RWPE1 (cell line): Measurements from ENCODE around the gene PIK3R3.

Experiments
- CTCF ChIA-PET: fragments of 350-600 bp; sonication (Branson Sonifier 250); formaldehyde crosslinking; extraction: SDS; loops from one replicate; lab custom pipeline; 2021; lab: Yijun Ruan, JAX
- POLR2A ChIA-PET: fragments of 400-600 bp; formaldehyde crosslinking; extraction: SDS; loops from one replicate; lab custom pipeline; 2020; ENCODE audit warnings: antibody characterized with exemption; ENCODE audit not compliant: low non-redundant PET; lab: Yijun Ruan, JAX
- DNase-seq: peaks from one replicate; pipeline ENCODE4 v3.0.0; 2012; ENCODE audit warnings: low spot score
- H3K27ac ChIP-seq: fragments of 450-650 bp; 2 replicates; pipeline ENCODE4 v1.5.1; 2017
- CTCF ChIP-seq: fragments of 450-650 bp; conservative IDR thresholded peaks from 2 replicates; pipeline ENCODE4 v1.5.1; 2017; ENCODE audit warnings: low read depth, mild to moderate bottlenecking

PIK3R3 gene

GRCh38 chr1:46067652-46068051 is 64.8 kb downstream of the PIK3R3 start:
- CTCF ChIA-PET: interaction anchor here (1.1 kb wide), 1 partner anchor 56 kb away, joined by 5 read pairs; no protein-coding TSS in a partner anchor
- POLR2A ChIA-PET: no interaction called here
- H3K27ac ChIP-seq: no peak overlapping the region
- DNase-seq: no peak
- no peak for TF ChIP-seq CTCF

GRCh38 chr1:46065405-46065804 is 67.0 kb downstream of the PIK3R3 start:
- POLR2A ChIA-PET: interaction anchor here (0.7 kb wide), 1 partner anchor 67 kb away, joined by 3 read pairs; the partner anchor contains the start of gene PIK3R3
- DNase-seq: peak; percentile 27
- H3K27ac ChIP-seq: no peak overlapping the region
- CTCF ChIA-PET: no interaction called here
- no peak for TF ChIP-seq CTCF

GRCh38 chr1:46064708-46065107 is 67.7 kb downstream of the PIK3R3 start:
- POLR2A ChIA-PET: no interaction called here

GRCh38 chr1:46062651-46063319 is 69.6 kb downstream of the PIK3R3 start:
- H3K27ac ChIP-seq: peak overlapping the region; percentile 55
- no peak for DNase-seq
- POLR2A ChIA-PET: no interaction called here
- no peak for TF ChIP-seq CTCF
- CTCF ChIA-PET: interaction anchor here (0.9 kb wide), 1 partner anchor 9 kb away, joined by 6 read pairs; no protein-coding TSS in a partner anchor

More at GRCh38 chr1:46064708-46065107, 67.7 kb downstream of the PIK3R3 start:
- no peak overlapping the region for H3K27ac ChIP-seq
- CTCF ChIA-PET: no interaction called here
- no peak for DNase-seq
- no peak for TF ChIP-seq CTCF

- TF ChIP-seq CTCF: no peak
- ChIA-PET POLR2A (no interaction called here), CTCF (interaction anchor here (0.8 kb wide), 1 partner anchor 33 kb away, joined by 3 read pairs; no protein-coding TSS in a partner anchor)
- no peak overlapping the region for H3K27ac ChIP-seq
- no peak for DNase-seq
Observed at GRCh38 chr1:46061146-46061545, 71.3 kb downstream of the PIK3R3 start.

GRCh38 chr1:46058936-46059335 is 73.5 kb downstream of the PIK3R3 start:
- DNase-seq: no peak
- TF ChIP-seq CTCF: no peak
- ChIA-PET POLR2A (no interaction called here), CTCF (no interaction called here)
- H3K27ac ChIP-seq: no peak overlapping the region
